ENCODE measurements around the gene ARPP21. TPM values are rescaled to one million over a fixed set of nuclear protein-coding genes. Genes with fewer than 3 reads are reported as not detected.

The ARPP21 gene
- total RNA-seq, 1 donor from 2014 or later: not detected

DNA sequence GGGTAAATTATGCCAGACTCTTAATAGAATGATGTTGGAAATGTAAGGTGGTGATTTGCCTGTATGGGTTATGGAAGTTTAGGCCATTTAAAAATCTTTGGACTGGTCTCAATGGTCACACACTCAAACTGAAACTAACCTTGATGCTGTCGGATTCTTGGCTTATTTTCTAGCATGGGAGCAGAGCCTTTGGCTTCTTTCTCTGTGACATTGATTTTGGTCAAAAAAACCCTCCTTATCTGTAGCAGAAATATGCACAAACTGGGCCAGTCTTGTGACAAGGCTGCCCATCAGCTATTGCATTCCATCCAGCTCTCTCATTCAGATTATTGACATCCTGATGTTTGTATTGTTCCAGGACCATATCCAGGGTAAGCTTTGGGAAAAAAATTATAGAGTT, 35.9 kb downstream of the ARPP21 start:
- H3K4me3 Mint-ChIP-seq: no peak overlapping the region
- H3K4me1 Mint-ChIP-seq: peaks cover 3% of the 10 kb centered on the region
- POLR2A ChIA-PET: no interaction called here
- H3K9me3 Mint-ChIP-seq: no peaks in the 10 kb centered on the region
- no peaks in the 10 kb centered on the region for H3K36me3 Mint-ChIP-seq (ENCODE audit: low read depth)
- H3K27ac Mint-ChIP-seq: no peak overlapping the region
- ATAC-seq (ENCODE audit: low read depth) (no peak), DNase-seq (no peak)
- TF ChIP-seq, protein P1, sequence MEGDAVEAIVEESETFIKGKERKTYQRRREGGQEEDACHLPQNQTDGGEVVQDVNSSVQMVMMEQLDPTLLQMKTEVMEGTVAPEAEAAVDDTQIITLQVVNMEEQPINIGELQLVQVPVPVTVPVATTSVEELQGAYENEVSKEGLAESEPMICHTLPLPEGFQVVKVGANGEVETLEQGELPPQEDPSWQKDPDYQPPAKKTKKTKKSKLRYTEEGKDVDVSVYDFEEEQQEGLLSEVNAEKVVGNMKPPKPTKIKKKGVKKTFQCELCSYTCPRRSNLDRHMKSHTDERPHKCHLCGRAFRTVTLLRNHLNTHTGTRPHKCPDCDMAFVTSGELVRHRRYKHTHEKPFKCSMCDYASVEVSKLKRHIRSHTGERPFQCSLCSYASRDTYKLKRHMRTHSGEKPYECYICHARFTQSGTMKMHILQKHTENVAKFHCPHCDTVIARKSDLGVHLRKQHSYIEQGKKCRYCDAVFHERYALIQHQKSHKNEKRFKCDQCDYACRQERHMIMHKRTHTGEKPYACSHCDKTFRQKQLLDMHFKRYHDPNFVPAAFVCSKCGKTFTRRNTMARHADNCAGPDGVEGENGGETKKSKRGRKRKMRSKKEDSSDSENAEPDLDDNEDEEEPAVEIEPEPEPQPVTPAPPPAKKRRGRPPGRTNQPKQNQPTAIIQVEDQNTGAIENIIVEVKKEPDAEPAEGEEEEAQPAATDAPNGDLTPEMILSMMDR (IDR thresholded peaks at IDR 0.05): no peak
- intact Hi-C loops (cut with micrococcal nuclease): no loop called here
- no peaks in the 10 kb centered on the region for H3K27me3 Mint-ChIP-seq
- CTCF ChIA-PET: no interaction called here

- ChIA-PET CTCF (no interaction called here), POLR2A (no interaction called here)
- no peak for ATAC-seq (ENCODE audit: low read depth)
- TF ChIP-seq, protein P1 (IDR thresholded peaks at IDR 0.05): no peak
- no peaks in the 10 kb centered on the region for H3K27me3 Mint-ChIP-seq
- no peaks in the 10 kb centered on the region for H3K36me3 Mint-ChIP-seq (ENCODE audit: low read depth)
- H3K4me1 Mint-ChIP-seq: peaks cover 5% of the 10 kb centered on the region
- H3K9me3 Mint-ChIP-seq: no peaks in the 10 kb centered on the region
- intact Hi-C loops (cut with micrococcal nuclease): no loop called here
- DNase-seq: no peak
- H3K27ac Mint-ChIP-seq: no peak overlapping the region
- no peak overlapping the region for H3K4me3 Mint-ChIP-seq
Observed at GRCh38 chr3:35675621-35676020, 36.3 kb downstream of the ARPP21 start.

- Mint-ChIP-seq H3K4me1 (peaks cover 12% of the 10 kb centered on the region), H3K27me3 (no peaks in the 10 kb centered on the region), H3K27ac (no peak overlapping the region), H3K4me3 (no peak overlapping the region), H3K36me3 (ENCODE audit: low read depth) (no peaks in the 10 kb centered on the region), H3K9me3 (no peaks in the 10 kb centered on the region)
- CTCF ChIA-PET: no interaction called here
- POLR2A ChIA-PET: no interaction called here
- ATAC-seq (ENCODE audit: low read depth) (no peak), DNase-seq (no peak)
- intact Hi-C loops (cut with micrococcal nuclease): no loop called here
- TF ChIP-seq, protein P1 (IDR thresholded peaks at IDR 0.05): no peak
Observed at GRCh38 chr3:35677797-35678196, 38.5 kb downstream of the ARPP21 start.

GRCh38 chr3:35678643-35679161, 39.4 kb downstream of the ARPP21 start:
- H3K27me3 Mint-ChIP-seq: no peaks in the 10 kb centered on the region
- no peak overlapping the region for H3K27ac Mint-ChIP-seq
- peaks cover 12% of the 10 kb centered on the region for H3K4me1 Mint-ChIP-seq
- H3K9me3 Mint-ChIP-seq: no peaks in the 10 kb centered on the region
- intact Hi-C loops (cut with micrococcal nuclease): no loop called here
- no peaks in the 10 kb centered on the region for H3K36me3 Mint-ChIP-seq (ENCODE audit: low read depth)
- TF ChIP-seq, protein P1 (IDR thresholded peaks at IDR 0.05): no peak
- no peak for DNase-seq
- ChIA-PET POLR2A (no interaction called here), CTCF (no interaction called here)
- ATAC-seq (ENCODE audit: low read depth): no peak
- no peak overlapping the region for H3K4me3 Mint-ChIP-seq

- no peak for ATAC-seq (ENCODE audit: low read depth)
- TF ChIP-seq, protein P1 (IDR thresholded peaks at IDR 0.05): no peak
- intact Hi-C loops (cut with micrococcal nuclease): no loop called here
- POLR2A ChIA-PET: no interaction called here
- Mint-ChIP-seq H3K27me3 (no peaks in the 10 kb centered on the region), H3K36me3 (ENCODE audit: low read depth) (no peaks in the 10 kb centered on the region), H3K27ac (no peak overlapping the region), H3K4me1 (peaks cover 12% of the 10 kb centered on the region), H3K9me3 (no peaks in the 10 kb centered on the region), H3K4me3 (no peak overlapping the region)
- no peak for DNase-seq
- CTCF ChIA-PET: no interaction called here
Observed at GRCh38 chr3:35679409-35680080, 40.2 kb downstream of the ARPP21 start.
